Measurements from ENCODE around the gene ANKRD36. TPM values are rescaled to one million over a fixed set of nuclear protein-coding genes. Genes with fewer than 3 reads are reported as not detected.
A peak's percentile ranks its signal among the peaks of the same experiment; 100 is the strongest.
"Not testable (repeated sequence)": the region's sequence is repeated elsewhere in the genome, so short reads cannot be mapped to it uniquely, and the experiment has no call there.

Gene ANKRD36
- total and polyA plus RNA-seq, 2 of the 13 experiments (the other 11 are each of a cell fraction or from before 2014, with no cell fraction given), result 6.4 to 27.3 TPM

DNA sequence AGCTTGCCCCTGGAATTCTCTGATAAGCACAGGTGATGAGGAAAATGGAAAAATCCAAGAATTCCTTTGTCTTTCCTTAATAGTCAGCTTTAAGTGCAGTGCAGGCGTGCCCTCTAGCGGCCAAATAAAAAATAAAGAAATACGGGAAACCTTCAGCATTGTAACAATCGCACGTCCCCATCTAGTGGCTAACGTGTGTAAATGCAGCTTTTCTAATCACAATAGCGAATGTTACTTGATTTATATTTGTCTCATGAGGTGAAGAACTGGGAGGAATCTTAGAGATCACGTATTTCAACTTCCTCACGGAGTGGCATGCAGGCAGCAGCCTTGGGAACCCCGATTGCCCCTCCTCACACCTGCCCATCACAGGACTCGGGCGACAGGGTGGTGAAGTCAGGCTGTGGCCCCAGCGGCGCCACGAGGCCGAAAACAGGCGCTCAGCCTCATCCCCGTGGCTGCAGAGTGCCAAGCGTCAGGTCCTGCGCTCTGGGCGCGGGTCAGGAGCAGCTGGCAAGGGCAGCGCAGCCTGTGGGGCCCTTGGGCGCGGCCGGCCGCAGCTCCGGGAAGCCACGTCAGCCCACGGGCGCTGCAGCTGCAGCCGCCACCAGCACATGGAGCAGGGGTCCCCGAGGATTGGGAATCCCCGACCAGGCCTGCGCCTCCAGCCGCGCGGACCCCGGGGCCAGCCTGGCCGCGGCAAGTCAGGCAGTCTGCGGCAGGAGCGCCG lies 468 bp upstream of the ANKRD36 start (continued):
- TF ChIP-seq, protein P1, sequence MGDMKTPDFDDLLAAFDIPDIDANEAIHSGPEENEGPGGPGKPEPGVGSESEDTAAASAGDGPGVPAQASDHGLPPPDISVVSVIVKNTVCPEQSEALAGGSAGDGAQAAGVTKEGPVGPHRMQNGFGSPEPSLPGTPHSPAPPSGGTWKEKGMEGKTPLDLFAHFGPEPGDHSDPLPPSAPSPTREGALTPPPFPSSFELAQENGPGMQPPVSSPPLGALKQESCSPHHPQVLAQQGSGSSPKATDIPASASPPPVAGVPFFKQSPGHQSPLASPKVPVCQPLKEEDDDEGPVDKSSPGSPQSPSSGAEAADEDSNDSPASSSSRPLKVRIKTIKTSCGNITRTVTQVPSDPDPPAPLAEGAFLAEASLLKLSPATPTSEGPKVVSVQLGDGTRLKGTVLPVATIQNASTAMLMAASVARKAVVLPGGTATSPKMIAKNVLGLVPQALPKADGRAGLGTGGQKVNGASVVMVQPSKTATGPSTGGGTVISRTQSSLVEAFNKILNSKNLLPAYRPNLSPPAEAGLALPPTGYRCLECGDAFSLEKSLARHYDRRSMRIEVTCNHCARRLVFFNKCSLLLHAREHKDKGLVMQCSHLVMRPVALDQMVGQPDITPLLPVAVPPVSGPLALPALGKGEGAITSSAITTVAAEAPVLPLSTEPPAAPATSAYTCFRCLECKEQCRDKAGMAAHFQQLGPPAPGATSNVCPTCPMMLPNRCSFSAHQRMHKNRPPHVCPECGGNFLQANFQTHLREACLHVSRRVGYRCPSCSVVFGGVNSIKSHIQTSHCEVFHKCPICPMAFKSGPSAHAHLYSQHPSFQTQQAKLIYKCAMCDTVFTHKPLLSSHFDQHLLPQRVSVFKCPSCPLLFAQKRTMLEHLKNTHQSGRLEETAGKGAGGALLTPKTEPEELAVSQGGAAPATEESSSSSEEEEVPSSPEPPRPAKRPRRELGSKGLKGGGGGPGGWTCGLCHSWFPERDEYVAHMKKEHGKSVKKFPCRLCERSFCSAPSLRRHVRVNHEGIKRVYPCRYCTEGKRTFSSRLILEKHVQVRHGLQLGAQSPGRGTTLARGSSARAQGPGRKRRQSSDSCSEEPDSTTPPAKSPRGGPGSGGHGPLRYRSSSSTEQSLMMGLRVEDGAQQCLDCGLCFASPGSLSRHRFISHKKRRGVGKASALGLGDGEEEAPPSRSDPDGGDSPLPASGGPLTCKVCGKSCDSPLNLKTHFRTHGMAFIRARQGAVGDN (CRISPR knock-in tag; IDR thresholded peaks at IDR 0.05), result peak; percentile 65; the same call in 1 of the 2 replicates
- TF ChIP-seq KDM6A (CRISPR knock-in tag; IDR thresholded peaks at IDR 0.05; ENCODE audit: low read depth), result 0 out of 2 replicates have a peak, but pooled peaks have one; percentile 12
- peak; percentile 6; the same call in 1 of the 2 replicates for TF ChIP-seq KDM5B (CRISPR knock-in tag; IDR thresholded peaks at IDR 0.05; ENCODE audit: borderline replicate concordance)
- peak; percentile 18 for TF ChIP-seq PHF5A (CRISPR knock-in tag; IDR thresholded peaks at IDR 0.05; ENCODE audit: low read depth, unreplicated experiment)
- 0 out of 2 replicates have a peak, but pooled peaks have one; percentile 27 for TF ChIP-seq KAT8 (CRISPR knock-in tag; IDR thresholded peaks at IDR 0.05)
- TF ChIP-seq RAD21 (CRISPR knock-in tag; IDR thresholded peaks at IDR 0.05), result peak; percentile 80

DNA sequence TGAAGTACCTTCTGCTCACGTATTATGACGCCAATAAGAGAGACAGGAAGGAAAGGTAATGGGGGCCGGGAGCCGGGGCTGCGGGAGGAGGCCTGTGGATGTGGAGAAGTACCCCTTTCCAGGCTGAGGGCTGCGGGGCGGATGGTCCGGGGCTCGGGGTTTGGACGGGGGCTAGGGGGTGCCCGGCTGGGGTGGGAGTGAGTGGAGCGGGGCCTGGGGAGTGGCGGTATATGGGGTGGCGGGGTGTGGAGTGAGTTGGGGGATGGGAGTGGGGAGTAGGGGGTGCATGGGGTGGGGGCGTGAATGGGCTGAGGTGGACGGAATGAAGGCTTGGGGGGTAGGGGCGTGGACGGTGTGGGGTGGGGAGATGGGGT lies 916 bp downstream of the ANKRD36 start:
- H3K27me3 ChIP-seq (ENCODE audit: control insufficient read depth in 1 of 2, insufficient read depth in 2 of 2, low read length in 2 of 2); FAIRE-seq; intact Hi-C loops (cut with micrococcal nuclease; ENCODE audit: unreplicated experiment); BruUV-seq (replicated peaks); POLR2A ChIA-PET; H3K4me1 ChIP-seq (ENCODE audit: insufficient read depth, low read length); H3K9me3 ChIP-seq (ENCODE audit: low read length); H3K79me2 ChIP-seq (ENCODE audit: insufficient read depth, low read length); DNase-seq (ENCODE audit: low spot score); CTCF ChIA-PET (ENCODE audit: low intra/inter-chr PET ratio, low total read pairs); in situ Hi-C loops (cut with HindIII; ENCODE audit: extremely low pct_ligation_motif_present, low pct_unique_long_range_greater_than_20kb); H4K20me1 ChIP-seq (ENCODE audit: insufficient read depth, low read length); H3K36me3 ChIP-seq (replicated peaks in 1 of 2; ENCODE audit: control insufficient read depth in 1 of 2, insufficient read depth in 2 of 2, low read length in 2 of 2): not testable (repeated sequence)
- ATAC-seq, result peak; percentile 67
- Histone ChIP-seq H3K4me3 (replicated peaks in 1 of 3; ENCODE audit: insufficient read depth in 1 of 3, low read depth in 2 of 3, low read length in 3 of 3) (peak overlapping the region; percentile 66 to 81 (median 68); a peak in 5 of 6 replicates), H3K27ac (ENCODE audit: extremely low read length, insufficient read depth, low read length) (peak overlapping the region; percentile 87), H2AFZ (ENCODE audit: low read length) (peak overlapping the region; percentile 52), H3K4me2 (ENCODE audit: low read depth, low read length) (peak overlapping the region; percentile 92), H3K9ac (ENCODE audit: insufficient read depth, low read depth, low read length) (peak overlapping the region; percentile 77)
- 3% methylated on average over 18 of the region's 18 CpGs for WGBS (ENCODE audit: low lambda C conversion rate)

DNA sequence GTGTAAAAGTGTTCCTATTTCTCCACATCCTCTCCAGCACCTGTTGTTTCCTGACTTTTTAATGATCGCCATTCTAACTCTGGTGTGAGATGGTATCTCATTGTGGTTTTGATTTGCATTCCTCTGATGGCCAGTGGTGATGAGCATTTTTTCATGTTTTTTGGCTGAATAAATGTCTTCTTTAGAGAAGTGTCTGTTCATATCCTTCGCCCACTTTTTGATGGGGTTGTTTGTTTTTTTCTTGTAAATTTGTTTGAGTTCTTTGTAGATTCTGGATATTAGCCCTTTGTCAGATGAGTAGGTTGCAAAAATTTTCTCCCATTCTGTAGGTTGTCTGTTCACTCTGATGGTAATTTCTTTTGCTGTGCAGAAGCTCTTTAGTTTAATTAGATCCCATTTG lies 16.1 kb downstream of the ANKRD36 start:
- H3K4me1 ChIP-seq (ENCODE audit: insufficient read depth, low read length); FAIRE-seq; H3K27ac ChIP-seq (ENCODE audit: extremely low read length, insufficient read depth, low read length); H3K4me3 ChIP-seq (replicated peaks in 1 of 3; ENCODE audit: insufficient read depth in 1 of 3, low read depth in 2 of 3, low read length in 3 of 3); DNase-seq (ENCODE audit: low spot score); H3K9ac ChIP-seq (ENCODE audit: insufficient read depth, low read depth, low read length); H3K27me3 ChIP-seq (ENCODE audit: control insufficient read depth in 1 of 2, insufficient read depth in 2 of 2, low read length in 2 of 2); POLR2A ChIA-PET; H2AFZ ChIP-seq (ENCODE audit: low read length); CTCF ChIA-PET (ENCODE audit: low intra/inter-chr PET ratio, low total read pairs); BruUV-seq (replicated peaks); H3K9me3 ChIP-seq (ENCODE audit: low read length); H4K20me1 ChIP-seq (ENCODE audit: insufficient read depth, low read length); ATAC-seq; H3K4me2 ChIP-seq (ENCODE audit: low read depth, low read length); H3K79me2 ChIP-seq (ENCODE audit: insufficient read depth, low read length); intact Hi-C loops (cut with micrococcal nuclease; ENCODE audit: unreplicated experiment); in situ Hi-C loops (cut with HindIII; ENCODE audit: extremely low pct_ligation_motif_present, low pct_unique_long_range_greater_than_20kb); H3K36me3 ChIP-seq (replicated peaks in 1 of 2; ENCODE audit: control insufficient read depth in 1 of 2, insufficient read depth in 2 of 2, low read length in 2 of 2): not testable (repeated sequence)
- 99% methylated on average over 2 of the region's 2 CpGs for WGBS (ENCODE audit: low lambda C conversion rate)

All from HepG2 (cell line).